Aorta (tissue), 5 donors: Measurements from ENCODE around the gene HS1BP3. TPM values are rescaled to one million over a fixed set of nuclear protein-coding genes. Genes with fewer than 3 reads are reported as not detected.

Source experiments
- ATAC-seq: fragments of 200-7000 bp; cut with Tn5 transposase; one replicate; pipeline ENCODE4 v1.9.1; 2022; ENCODE audit warnings: moderate library complexity; ENCODE audit not compliant: low FRiP score
- DNase-seq, 2 donors: peaks; one replicate each; pipeline ENCODE4 v3.0.0-alpha.2; 2020
- H3K27ac ChIP-seq, 2 donors: one replicate each; pipeline ENCODE4 v1.5.1; 2013; ENCODE audit warnings: low read length in 2 of 2, mild to moderate bottlenecking in 2 of 2, moderate library complexity in 2 of 2, control low read depth in 1 of 2, inconsistent platforms in 1 of 2, low read depth in 1 of 2
- H3K27me3 ChIP-seq, 2 donors: one replicate each; pipeline ENCODE4 v1.6.1; 2013; ENCODE audit warnings: control low read depth in 1 of 2, low read length in 1 of 2, mild to moderate bottlenecking in 1 of 2, moderate library complexity in 1 of 2; ENCODE audit not compliant: insufficient read depth in 2 of 2, control insufficient read depth in 1 of 2
- H3K36me3 ChIP-seq, 2 donors: one replicate each; pipeline ENCODE4 v1.6.1; 2013; ENCODE audit warnings: control low read depth in 1 of 2, low read length in 1 of 2, mild to moderate bottlenecking in 1 of 2; ENCODE audit not compliant: insufficient read depth in 2 of 2, control insufficient read depth in 1 of 2
- H3K4me1 ChIP-seq, 2 donors: one replicate each; pipeline ENCODE4 v1.6.1; 2013; ENCODE audit warnings: low read length in 2 of 2, control low read depth in 1 of 2, mild to moderate bottlenecking in 1 of 2, moderate library complexity in 1 of 2; ENCODE audit not compliant: insufficient read depth in 2 of 2, control insufficient read depth in 1 of 2
- H3K4me3 ChIP-seq, 2 donors: one replicate each; pipeline ENCODE4 v1.5.1; 2013; ENCODE audit warnings: low read length in 2 of 2, control low read depth in 1 of 2, mild to moderate bottlenecking in 1 of 2
- H3K9me3 ChIP-seq: one replicate; pipeline ENCODE4 v1.6.1; 2013; ENCODE audit warnings: mild to moderate bottlenecking, low read length; ENCODE audit not compliant: control insufficient read depth
- WGBS, 2 donors: extraction: QIAGEN DNeasy Blood & Tissue Kit; methylation state at CpG; one replicate each; pipeline ENCODE4 v1.1.7; 2013; 5-methylcytosine and 5-hydroxymethylcytosine counted together
- intact Hi-C, 2 donors: fragments of 100-400 bp; cut with DNase I; formaldehyde crosslinking; loops; one replicate each; pipeline versions ENCODE4 v1.14.2 to v1.15.0; 2022
- polyA plus RNA-seq, 2 donors: library from polyadenylated mRNA; stranded (reverse); fragments of 200-250 nt; gene quantifications; one replicate each; pipeline ENCODE4 v1.2.3, GENCODE V29; 2013
- total RNA-seq, 2 donors: library from RNA; stranded (reverse); fragmentation: NEBNext Ultra II Directional; extraction: Animal tissue kit (Norgen Biotek cat#: 25700); gene quantifications; one replicate each; pipeline ENCODE4 v1.2.1, GENCODE V29; 2021
- donor health status: healthy with polysubstance abuse.
- donor health status: Bipolar disorder and iron deficiency.
- donor health status: DM: no; HTN: no; CAD: no.
- donor health status: DM: no; HTN: no; CAD: no.
- donor health status: DM: yes; HTN: yes; CAD: no.

The HS1BP3 gene
- total and polyA plus RNA-seq, 4 donors, result 27.5 to 42.3 (median 34.2) TPM

DNA sequence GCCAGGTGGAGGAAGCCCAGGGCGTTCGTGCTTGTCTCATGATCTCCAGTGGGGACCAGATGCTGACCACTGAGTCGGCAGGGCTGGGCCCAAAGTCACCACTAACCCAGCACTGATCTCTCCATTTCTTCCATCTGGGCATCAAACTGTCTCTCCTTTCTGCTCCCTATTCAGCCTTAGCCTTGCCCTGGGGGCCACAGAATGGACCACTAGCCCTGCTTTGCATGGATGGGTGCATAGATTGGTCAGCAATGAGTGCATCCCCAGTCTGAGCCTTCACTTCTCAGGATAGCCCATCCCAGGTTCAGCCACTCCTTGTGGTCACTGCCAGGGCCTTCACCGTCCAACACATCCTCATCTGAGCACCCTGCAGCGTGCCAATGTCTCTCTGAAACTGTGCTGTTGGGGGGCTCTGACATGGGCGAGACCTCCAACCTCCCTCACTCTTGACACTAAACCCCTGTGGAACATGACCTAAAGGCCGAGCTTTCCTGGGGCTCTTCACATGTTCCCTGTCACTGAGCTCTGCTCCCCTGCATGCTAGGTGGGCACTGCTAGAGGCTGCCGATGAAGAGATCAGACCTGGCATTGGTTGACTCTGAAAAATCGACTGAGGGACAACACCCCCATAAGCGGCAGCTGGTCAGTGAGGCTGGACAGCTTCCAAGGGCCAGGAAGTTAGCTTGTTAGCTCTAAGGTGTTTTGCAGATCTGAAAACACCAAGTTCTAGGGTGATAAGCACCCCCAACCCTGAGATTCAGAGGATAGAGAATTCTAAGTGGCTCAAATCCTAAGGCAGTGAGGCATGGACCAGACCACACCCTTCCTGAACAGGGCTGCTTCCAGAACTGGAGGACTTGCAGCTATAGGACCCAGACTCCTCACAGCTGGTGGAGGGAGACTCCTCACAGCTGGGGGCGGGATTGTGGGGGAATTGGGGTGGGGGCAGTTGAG lies 61.7 kb downstream of the HS1BP3 start:
- no peak for ATAC-seq
- H3K27ac ChIP-seq, result no peak overlapping the region
- H3K4me3 ChIP-seq, result no peak overlapping the region
- H3K36me3 ChIP-seq, result no peaks in the 10 kb centered on the region
- no peaks in the 10 kb centered on the region for H3K27me3 ChIP-seq
- WGBS, 2 donors, result 81 to 85% methylated on average over 11 of the region's 11 CpGs
- intact Hi-C loops, result no loop called here
- peak in 1 of 2 donors; percentile 33 for DNase-seq
- no peaks in the 10 kb centered on the region for H3K9me3 ChIP-seq
- no peaks in the 10 kb centered on the region for H3K4me1 ChIP-seq

DNA sequence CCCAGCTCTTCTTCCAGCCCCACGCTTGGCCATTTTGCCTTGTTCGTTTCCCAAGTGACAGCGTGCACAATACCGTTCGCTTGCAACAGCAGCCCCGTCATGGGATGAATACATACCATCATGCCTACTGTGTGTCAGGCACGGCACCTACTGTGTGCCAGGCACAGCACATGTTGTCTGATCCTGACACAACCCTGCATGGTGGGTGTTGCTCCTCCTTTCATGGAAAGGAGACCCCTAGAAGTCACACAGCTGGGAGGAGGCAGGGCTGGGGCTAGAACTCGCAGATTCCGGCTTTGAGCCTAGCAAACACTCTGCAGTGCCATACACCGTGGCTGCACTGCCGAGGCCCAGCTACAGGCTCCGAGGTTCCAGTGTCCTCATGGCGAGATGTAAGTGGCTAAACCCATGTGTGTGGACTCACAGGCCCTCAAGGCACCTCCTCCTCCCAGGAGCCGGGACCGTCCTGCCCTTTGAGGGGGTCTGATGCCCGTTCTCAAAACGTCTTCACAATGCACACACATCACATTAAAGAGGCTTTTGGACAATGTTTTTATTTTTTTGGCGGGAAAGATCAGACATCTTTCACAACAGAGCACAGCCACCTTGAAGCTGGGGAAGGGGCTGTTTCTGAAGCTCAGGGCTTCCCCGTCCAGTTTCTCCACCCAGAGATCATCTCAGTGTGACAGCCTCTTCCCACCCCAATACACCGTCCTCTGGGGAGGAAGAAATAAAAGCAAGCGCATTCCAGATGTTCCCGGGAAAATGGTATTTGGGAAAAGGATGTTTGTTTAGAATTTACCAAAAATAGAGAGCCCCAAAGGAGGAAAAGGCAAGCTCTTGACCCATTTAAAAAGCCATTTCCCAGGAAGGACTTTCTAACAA lies 64.9 kb downstream of the HS1BP3 start:
- WGBS, 2 donors, result 77 to 78% methylated on average over 22 of the region's 22 CpGs
- H3K27me3 ChIP-seq, result no peaks in the 10 kb centered on the region
- H3K4me1 ChIP-seq, result no peaks in the 10 kb centered on the region
- no peak overlapping the region for H3K4me3 ChIP-seq
- peak overlapping the region in 1 of 2 donors; percentile 15 for H3K27ac ChIP-seq
- H3K9me3 ChIP-seq, result no peaks in the 10 kb centered on the region
- DNase-seq (peak; percentile 37 to 49), ATAC-seq (no peak)
- no peaks in the 10 kb centered on the region for H3K36me3 ChIP-seq
- intact Hi-C loops, result no loop called here

DNA sequence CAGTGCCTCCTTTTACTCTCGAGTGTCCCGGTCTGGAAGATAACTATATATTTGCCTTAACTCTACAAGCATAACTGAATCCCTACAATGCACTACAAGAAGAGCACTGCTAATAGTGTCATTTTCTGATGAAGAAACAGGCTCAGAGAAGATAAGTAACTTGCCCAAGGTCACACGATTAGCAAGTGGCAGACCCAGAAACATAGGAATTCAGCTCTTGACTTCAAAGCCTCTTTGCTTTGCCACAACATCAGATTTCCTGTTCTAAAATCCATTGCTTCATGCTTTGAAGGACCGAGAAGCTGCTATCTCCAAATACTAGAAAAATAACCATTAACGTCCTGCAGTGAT lies 65.6 kb downstream of the HS1BP3 start:
- 53 to 65% methylated on average over 5 of the region's 5 CpGs for WGBS, 2 donors

DNA sequence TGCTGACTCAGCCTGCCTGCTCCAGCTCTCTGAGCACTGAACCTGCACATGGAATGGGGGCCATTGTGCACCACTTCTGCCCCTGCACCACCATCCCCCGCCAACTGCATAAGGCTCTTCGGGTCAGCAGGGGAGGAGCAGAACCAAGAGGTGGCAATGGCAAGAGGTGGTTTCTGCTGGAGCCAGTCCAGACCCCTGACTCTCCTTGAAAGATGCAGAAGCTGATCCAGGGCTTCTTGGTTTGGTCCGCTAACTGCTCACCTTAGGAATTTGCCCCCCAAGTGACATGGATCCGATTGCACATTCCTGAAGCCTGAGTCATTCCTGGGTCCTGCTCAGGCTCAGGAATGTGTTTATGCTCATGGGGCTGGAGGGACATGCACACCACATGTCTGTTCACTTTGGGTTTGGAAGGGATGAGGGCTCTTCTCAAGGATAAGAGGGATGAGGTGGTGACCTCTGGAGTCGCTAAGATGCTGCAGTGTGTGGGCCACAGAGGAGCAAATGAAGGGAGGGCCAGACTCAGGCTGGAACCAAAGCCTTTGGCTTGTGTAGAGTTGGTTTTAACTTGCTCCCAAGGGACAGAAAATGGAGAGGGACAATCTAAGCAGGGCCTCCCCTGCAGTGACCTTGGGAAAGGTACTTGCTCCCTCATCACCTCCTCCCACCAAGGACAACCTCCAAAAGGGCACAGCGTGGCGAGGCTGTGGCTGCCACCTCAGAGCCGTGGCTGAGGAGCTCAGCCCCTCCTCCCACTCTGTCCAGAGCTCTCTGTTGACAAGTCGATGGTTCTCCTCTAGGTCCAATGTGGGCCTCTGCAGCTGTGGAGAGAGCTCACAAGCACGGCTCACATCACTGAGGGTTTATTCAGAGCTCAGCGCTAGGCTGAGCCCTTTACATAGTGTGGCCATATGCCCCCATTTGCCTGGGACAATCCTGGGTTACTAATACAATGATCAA lies 66.2 kb downstream of the HS1BP3 start:
- Histone ChIP-seq H3K9me3 (no peaks in the 10 kb centered on the region), H3K4me1 (no peaks in the 10 kb centered on the region), H3K27me3 (no peaks in the 10 kb centered on the region), H3K36me3 (no peaks in the 10 kb centered on the region), H3K27ac (peak overlapping the region in 1 of 2 donors; percentile 68), H3K4me3 (no peak overlapping the region)
- intact Hi-C loops, result loop anchor here in 1 of 2 donors (5.0 kb wide), 2 partner anchors 33 to 48 kb away; no protein-coding TSS in a partner anchor
- DNase-seq (peak; percentile 71 to 73), ATAC-seq (peak; percentile 63)
- WGBS, 2 donors, result 44 to 49% methylated on average over 11 of the region's 11 CpGs

More for the DNA sequence above, 65.6 kb downstream of the HS1BP3 start:
- Histone ChIP-seq H3K4me3 (no peak overlapping the region), H3K27me3 (no peaks in the 10 kb centered on the region), H3K4me1 (no peaks in the 10 kb centered on the region), H3K9me3 (no peaks in the 10 kb centered on the region), H3K27ac (peak overlapping the region in 1 of 2 donors; percentile 68), H3K36me3 (no peaks in the 10 kb centered on the region)
- intact Hi-C loops, result no loop called here
- no peak for ATAC-seq
- DNase-seq, result no peak

DNA sequence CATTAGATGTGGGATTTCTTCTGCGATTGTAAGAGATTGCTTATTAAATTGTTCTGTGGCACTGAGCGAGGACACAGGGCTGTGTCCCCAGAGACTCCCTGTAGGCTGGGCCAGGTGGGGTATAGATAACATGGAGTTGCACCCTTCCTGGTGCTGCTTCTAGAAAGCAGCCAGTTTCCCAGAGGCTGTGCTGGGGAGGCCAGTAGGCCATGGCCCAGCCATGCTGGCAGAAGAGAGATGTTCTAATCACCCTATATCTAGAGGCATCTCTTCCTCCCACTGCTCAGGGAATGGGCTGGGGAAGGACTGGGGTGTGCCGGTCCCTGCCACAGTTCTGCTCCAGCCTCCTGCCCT lies 66.9 kb downstream of the HS1BP3 start:
- Histone ChIP-seq H3K27ac (peak overlapping the region in 1 of 2 donors; percentile 15), H3K36me3 (no peaks in the 10 kb centered on the region), H3K4me3 (no peak overlapping the region), H3K4me1 (no peaks in the 10 kb centered on the region), H3K9me3 (no peaks in the 10 kb centered on the region), H3K27me3 (no peaks in the 10 kb centered on the region)
- no peak for DNase-seq
- no peak for ATAC-seq
- WGBS, 2 donors, result 60 to 69% methylated on average over 3 of the region's 3 CpGs
- intact Hi-C loops, result loop anchor here in 1 of 2 donors (5.0 kb wide), 2 partner anchors 33 to 48 kb away; no protein-coding TSS in a partner anchor

DNA sequence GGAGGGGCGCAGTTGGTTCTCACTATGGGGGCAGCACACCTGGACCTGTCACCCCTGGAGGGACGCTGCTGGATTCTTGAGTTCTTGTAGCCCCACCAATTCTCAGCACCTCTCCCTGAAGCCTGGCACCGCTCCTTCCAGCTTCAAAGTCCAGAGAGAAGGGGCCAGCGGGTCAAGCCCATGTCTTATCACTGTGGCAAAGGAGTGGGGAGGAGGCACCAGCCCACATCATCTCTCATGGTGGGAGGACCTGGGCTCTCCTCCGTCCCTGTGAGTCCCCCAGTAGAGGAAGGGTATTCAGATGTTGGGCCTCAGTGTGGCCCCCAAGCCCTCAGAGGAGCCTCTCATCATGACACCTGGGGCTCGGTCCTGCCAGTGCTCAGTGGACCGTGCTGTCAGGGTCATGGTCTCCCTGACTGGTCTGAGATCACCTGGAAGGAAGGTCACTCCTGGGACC lies 67.4 kb downstream of the HS1BP3 start:
- Histone ChIP-seq H3K27me3 (no peaks in the 10 kb centered on the region), H3K4me3 (no peak overlapping the region), H3K4me1 (no peaks in the 10 kb centered on the region), H3K36me3 (no peaks in the 10 kb centered on the region), H3K27ac (no peak overlapping the region), H3K9me3 (no peaks in the 10 kb centered on the region)
- no peak for ATAC-seq
- DNase-seq, result peak; percentile 31 to 55
- 96 to 99% methylated on average over 7 of the region's 7 CpGs for WGBS, 2 donors
- intact Hi-C loops, result loop anchor here in 1 of 2 donors (5.0 kb wide), 2 partner anchors 34 to 49 kb away; no protein-coding TSS in a partner anchor

DNA sequence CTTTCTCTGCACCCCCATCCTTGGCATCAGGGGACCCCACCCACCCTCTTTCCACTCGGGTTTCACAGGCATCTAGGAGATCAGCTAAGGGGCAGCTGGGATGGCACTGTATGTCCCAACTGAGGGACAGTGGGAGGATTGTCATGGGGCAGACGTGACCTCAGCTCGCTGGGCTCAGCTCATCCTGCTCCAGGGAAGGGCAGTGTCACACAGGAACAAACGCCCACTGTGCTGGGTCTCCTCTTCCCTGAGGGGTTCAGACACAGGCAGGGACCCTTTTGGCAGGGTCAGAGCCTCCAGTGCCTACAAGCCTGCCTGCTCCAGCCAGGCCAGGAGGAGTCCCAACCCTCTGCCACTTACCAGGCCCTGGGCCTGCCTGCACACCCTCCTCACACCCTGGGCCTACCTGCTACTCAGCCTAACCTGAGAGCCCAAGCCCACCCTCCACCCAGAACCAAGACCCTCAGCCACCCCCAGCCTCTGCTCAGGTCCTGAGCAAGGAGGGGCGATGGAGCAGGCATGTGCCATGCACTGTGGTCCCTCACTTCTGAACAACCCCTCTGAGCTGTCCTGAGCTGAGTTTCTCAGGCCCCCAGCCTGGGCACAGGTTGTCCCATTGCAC lies 68.2 kb downstream of the HS1BP3 start:
- H3K9me3 ChIP-seq, result no peaks in the 10 kb centered on the region
- 83 to 85% methylated on average over 5 of the region's 5 CpGs for WGBS, 2 donors
- ATAC-seq (no peak), DNase-seq (peak; percentile 32 to 62)
- intact Hi-C loops, result loop anchor here in 1 of 2 donors (5.0 kb wide), 2 partner anchors 35 to 50 kb away; no protein-coding TSS in a partner anchor
- no peaks in the 10 kb centered on the region for H3K27me3 ChIP-seq
- peak overlapping the region in 1 of 2 donors; percentile 7 for H3K27ac ChIP-seq
- H3K36me3 ChIP-seq, result no peaks in the 10 kb centered on the region
- H3K4me3 ChIP-seq, result no peak overlapping the region
- H3K4me1 ChIP-seq, result no peaks in the 10 kb centered on the region
